SJCRH30 (cell line): ENCODE data around the gene PTPN22. TPM values are rescaled to one million over a fixed set of nuclear protein-coding genes. Genes with fewer than 3 reads are reported as not detected.
A peak's percentile ranks its signal among the peaks of the same experiment; 100 is the strongest.

Source experiments
- DNase-seq, 2 experiments: peaks; one replicate each; pipeline ENCODE4 v3.0.0-alpha.2; 2015 to 2020
- H3K27ac ChIP-seq: fragments of 250-450 bp; sonication (Bioruptor Pico); 2 replicates; pipeline ENCODE4 v1.5.1; 2020; ENCODE audit warnings: mild to moderate bottlenecking, moderate library complexity
- H3K27me3 ChIP-seq: fragments of 250-450 bp; sonication (Bioruptor Pico); 2 replicates; pipeline ENCODE4 v1.5.1; 2020; ENCODE audit warnings: mild to moderate bottlenecking, moderate library complexity
- H3K36me3 ChIP-seq: fragments of 250-450 bp; sonication (Bioruptor Pico); 2 replicates; pipeline ENCODE4 v1.5.1; 2020; ENCODE audit warnings: mild to moderate bottlenecking, moderate library complexity
- H3K4me1 ChIP-seq: fragments of 250-450 bp; sonication (Bioruptor Pico); 2 replicates; pipeline ENCODE4 v1.5.1; 2020; ENCODE audit warnings: mild to moderate bottlenecking, moderate library complexity
- H3K4me3 ChIP-seq: fragments of 250-450 bp; sonication (Bioruptor Pico); 2 replicates; pipeline ENCODE4 v1.5.1; 2020; ENCODE audit warnings: mild to moderate bottlenecking, moderate library complexity
- H3K9me3 ChIP-seq: fragments of 250-450 bp; sonication (Bioruptor Pico); replicated peaks from 2 replicates; pipeline ENCODE4 v1.5.1; 2020; ENCODE audit warnings: mild to moderate bottlenecking, moderate library complexity
- total RNA-seq: library from RNA; depleted of rRNA; stranded (reverse); fragments of >200 nt; shearing (Covaris generic); gene quantifications from 2 replicates; pipeline ENCODE4 v1.2.3, GENCODE V29; 2014; rRNA removed

The PTPN22 gene
- total RNA-seq, 1 experiment from 2014 or later = 2.0 TPM

DNA sequence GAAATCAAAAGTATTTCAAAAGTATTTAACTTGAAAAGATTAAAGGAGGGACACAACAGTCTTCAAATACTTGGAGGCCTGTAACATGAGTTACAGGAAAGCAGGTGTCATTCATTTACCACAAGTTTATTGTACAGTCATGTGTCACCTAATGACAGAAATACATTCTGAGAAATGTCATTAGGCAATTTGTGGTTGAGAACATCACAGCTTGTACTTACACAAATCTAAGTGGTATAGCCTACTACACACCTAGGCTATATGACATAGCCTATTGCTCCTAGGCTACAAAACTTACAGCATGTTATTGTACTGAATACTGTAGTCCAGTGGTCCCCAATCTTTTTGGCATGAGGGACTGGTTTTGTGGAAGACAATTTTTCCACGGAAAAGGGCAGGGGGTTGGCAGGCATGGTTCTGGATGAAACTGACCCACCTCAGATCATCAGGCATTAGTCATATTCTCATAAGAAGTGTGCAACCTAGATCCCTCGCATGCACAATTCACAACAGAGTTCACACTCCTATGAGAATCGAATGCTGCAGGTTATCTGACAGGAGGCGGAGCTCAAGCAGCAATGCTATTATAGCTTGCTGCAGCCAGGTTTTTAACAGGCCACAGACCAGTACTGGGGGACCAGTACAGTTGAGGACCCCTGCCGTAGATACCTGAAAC, 87.3 kb downstream of the PTPN22 start:
- DNase-seq = no peak
- H3K36me3 ChIP-seq = no peaks in the 10 kb centered on the region
- peaks cover 15% of the 10 kb centered on the region for H3K4me1 ChIP-seq
- H3K27ac ChIP-seq = no peak overlapping the region
- no peak overlapping the region for H3K4me3 ChIP-seq
- H3K27me3 ChIP-seq = no peaks in the 10 kb centered on the region
- H3K9me3 ChIP-seq = 0 out of 2 replicates have a peak, but pooled peaks cover 2% of the 10 kb centered on the region

DNA sequence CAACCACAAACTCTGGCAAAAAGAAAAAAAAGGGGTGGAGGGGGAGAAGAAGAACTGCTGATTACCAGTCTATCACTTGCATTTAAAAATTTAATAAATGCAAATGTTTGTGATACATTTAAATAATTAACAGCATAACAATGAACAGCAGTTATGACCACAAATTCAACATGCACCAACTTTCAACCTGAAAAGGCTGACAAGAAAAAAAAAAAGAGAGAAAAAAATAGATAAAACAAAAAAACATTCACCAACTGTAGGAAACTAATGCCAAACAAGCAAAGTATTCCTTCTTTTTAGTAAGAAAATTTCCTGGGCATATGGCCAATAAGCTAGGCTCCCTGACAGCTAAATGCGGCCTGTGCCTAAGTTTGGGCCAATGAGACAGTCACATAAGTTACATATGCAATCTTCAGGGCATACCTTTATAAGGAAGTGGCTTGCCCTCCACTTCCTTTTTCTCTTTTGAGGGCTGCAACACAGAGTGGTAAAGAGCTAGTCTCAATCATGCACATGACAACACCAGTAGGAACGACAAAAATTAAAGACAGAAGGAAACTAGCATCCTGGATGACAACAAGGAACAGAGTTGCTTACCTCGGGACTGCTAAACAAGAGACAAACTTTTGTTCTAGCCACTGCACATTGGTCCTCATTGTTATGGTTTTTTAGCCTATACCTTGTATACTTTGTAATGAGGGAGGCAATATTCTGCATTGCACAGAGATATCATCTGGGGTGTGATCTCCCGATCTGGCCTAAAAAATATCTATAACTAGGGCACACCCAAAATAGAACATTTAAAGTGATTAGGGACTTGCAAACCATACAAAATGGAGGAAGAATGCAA, 88.0 kb downstream of the PTPN22 start:
- no peak overlapping the region for H3K4me3 ChIP-seq
- no peak overlapping the region for H3K27ac ChIP-seq
- DNase-seq = no peak

DNA sequence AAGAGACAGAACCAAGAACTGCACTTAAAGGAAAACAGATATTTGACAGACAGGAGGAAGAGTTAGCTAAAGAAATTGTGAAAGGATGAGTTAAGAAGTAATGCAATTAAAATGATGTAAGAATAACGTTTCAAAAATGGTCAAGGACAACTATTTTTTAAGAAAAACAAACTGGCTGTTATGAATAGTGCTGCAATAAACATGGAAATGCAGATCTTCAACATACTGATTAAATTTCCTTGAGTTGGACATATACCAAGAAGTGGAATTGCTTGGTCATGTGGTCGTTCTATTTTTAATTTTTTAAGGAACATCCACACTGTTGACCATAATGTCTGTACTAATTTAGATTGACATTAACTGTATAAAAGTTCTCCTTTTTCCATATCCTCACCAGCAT, 89.1 kb downstream of the PTPN22 start:
- no peaks in the 10 kb centered on the region for H3K27me3 ChIP-seq
- no peaks in the 10 kb centered on the region; the same call in 1 of the 2 replicates for H3K36me3 ChIP-seq
- no peaks in the 10 kb centered on the region for H3K9me3 ChIP-seq
- no peak overlapping the region for H3K4me3 ChIP-seq
- peaks cover 15% of the 10 kb centered on the region for H3K4me1 ChIP-seq
- H3K27ac ChIP-seq = no peak overlapping the region
- DNase-seq = no peak

More for the DNA sequence above, 88.0 kb downstream of the PTPN22 start:
- Histone ChIP-seq H3K36me3 (no peaks in the 10 kb centered on the region), H3K4me1 (peaks cover 15% of the 10 kb centered on the region), H3K9me3 (0 out of 2 replicates have a peak, but pooled peaks cover 2% of the 10 kb centered on the region), H3K27me3 (no peaks in the 10 kb centered on the region)

DNA sequence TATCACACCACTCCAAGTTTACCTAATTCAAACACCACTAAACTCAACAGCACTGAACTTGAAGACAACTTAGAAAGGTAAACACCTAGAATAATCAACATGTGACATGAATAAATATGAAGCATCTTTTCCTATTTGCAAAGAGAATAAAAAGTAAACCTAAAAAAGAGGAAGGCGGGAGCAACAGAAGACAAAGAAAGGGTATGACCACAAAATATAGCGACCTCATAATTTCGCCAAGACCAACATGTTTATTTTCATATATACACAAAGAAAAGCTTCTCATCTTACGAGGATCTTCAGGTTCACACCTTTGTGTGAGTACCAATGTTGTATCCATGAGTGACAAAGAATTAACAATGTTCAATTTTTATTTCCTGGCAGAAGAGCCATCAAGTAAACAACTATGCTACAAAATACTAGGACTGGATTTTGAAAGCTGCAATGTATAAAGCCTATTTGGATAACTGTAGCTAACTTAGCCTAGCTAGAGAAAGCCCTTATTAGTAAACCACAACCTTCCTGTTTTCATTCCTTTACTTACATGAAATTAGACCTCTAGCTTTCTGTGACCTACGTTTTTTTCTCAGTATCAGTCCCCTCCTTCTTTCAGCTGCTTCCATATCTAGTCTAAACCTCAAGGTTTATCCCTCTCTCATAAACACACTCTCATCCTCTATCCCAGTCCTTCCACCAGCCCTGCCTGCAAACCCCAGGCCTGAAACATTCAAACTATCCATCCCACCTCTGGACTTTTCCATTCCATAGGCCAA, 91.0 kb downstream of the PTPN22 start:
- Histone ChIP-seq H3K4me1 (peaks cover 15% of the 10 kb centered on the region), H3K36me3 (peaks cover 8% of the 10 kb centered on the region; the same call in 1 of the 2 replicates), H3K27me3 (no peaks in the 10 kb centered on the region), H3K27ac (no peak overlapping the region), H3K9me3 (no peaks in the 10 kb centered on the region), H3K4me3 (no peak overlapping the region)
- DNase-seq = peak in 1 of 2 experiments; percentile 50

DNA sequence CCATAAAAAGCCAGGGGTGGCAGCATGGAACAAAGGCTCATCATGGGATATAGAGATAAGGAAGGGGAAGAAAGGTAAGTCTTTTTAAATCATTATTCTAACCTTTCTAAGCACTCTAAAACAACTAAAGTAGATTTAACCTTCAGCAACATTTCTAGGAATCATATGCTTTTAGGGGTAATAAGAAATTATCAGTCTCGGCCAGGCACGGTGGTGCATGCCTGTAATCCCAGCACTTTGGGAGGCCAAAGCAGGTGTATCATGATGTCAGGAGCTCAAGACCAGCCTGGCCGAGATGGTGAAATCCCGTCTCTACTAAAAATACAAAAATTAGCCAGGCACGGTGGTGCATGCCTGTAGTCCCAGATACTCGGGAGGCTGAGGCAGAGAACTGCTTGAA, 92.0 kb downstream of the PTPN22 start:
- H3K36me3 ChIP-seq = peaks cover 8% of the 10 kb centered on the region; the same call in 1 of the 2 replicates

DNA sequence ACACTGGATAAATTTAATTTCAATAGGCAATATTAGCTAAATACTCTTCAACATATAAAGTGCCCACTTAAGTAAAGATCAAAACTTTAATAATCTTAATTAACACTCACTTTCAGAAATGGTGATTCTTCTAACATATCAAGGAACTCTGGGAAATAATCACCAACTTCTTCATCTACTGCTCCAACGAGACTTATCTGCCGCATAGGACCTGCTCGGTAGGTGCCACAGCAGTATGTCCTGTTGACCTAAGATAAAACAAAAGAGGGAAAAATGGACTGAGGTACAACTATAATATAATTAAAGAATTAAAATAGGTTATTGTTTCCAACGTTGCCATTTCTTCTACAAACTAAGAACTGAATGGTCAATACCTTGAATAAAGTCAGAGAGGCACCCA, 94.0 kb downstream of the PTPN22 start:
- H3K4me1 ChIP-seq = peaks cover 11% of the 10 kb centered on the region
- DNase-seq = no peak
- H3K27ac ChIP-seq = no peak overlapping the region
- no peaks in the 10 kb centered on the region for H3K9me3 ChIP-seq
- peaks cover 8% of the 10 kb centered on the region; the same call in 1 of the 2 replicates for H3K36me3 ChIP-seq
- H3K4me3 ChIP-seq = no peak overlapping the region
- no peaks in the 10 kb centered on the region for H3K27me3 ChIP-seq

More for the DNA sequence above, 92.0 kb downstream of the PTPN22 start:
- Histone ChIP-seq H3K4me3 (no peak overlapping the region), H3K27me3 (no peaks in the 10 kb centered on the region), H3K27ac (no peak overlapping the region), H3K9me3 (no peaks in the 10 kb centered on the region), H3K4me1 (peaks cover 15% of the 10 kb centered on the region)
- DNase-seq = no peak

DNA sequence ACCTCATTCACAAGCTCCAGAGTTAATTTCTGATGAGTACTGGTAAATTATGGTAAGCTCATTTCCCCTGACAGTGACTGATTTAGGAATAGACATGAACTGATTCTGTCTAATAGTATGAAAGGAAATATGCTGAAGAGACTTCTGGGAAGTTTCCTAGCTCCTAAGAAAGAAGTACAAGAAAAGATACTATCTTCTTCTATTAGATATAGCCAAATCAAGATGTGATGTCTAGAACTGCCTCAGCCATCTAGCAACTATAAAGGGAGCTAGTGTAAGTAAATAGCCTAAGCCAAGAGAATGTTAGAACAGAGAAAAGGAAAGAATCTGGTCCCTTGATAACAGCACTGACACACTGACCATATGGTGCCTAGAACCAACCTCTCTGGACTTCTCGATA, 101.5 kb downstream of the PTPN22 start:
- no peak overlapping the region for H3K27ac ChIP-seq
- no peak for DNase-seq
- H3K36me3 ChIP-seq = peaks cover 10% of the 10 kb centered on the region
- H3K4me1 ChIP-seq = no peaks in the 10 kb centered on the region
- H3K27me3 ChIP-seq = no peaks in the 10 kb centered on the region
- H3K9me3 ChIP-seq = no peaks in the 10 kb centered on the region
- H3K4me3 ChIP-seq = no peak overlapping the region

DNA sequence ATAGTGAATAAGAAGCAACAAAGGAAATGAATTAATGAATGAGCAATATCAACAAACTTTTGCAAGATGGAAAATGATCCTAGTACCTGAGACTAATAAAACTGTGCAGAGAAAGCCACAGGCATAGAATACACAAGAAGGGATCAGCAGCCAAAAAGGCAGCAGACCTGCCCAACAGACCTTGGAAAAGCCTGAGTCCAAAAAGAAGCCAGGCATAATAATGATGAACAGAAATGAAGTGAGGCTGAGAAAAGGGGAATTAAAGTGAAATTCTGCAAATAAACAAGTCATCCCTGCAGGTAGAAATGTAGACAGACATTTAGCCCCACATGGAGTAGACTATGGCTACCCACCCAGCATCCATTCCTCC, 101.9 kb downstream of the PTPN22 start:
- no peak for DNase-seq
- no peak overlapping the region for H3K27ac ChIP-seq
- no peaks in the 10 kb centered on the region for H3K27me3 ChIP-seq
- H3K9me3 ChIP-seq = no peaks in the 10 kb centered on the region
- H3K36me3 ChIP-seq = peaks cover 14% of the 10 kb centered on the region
- H3K4me3 ChIP-seq = no peak overlapping the region
- H3K4me1 ChIP-seq = no peaks in the 10 kb centered on the region

DNA sequence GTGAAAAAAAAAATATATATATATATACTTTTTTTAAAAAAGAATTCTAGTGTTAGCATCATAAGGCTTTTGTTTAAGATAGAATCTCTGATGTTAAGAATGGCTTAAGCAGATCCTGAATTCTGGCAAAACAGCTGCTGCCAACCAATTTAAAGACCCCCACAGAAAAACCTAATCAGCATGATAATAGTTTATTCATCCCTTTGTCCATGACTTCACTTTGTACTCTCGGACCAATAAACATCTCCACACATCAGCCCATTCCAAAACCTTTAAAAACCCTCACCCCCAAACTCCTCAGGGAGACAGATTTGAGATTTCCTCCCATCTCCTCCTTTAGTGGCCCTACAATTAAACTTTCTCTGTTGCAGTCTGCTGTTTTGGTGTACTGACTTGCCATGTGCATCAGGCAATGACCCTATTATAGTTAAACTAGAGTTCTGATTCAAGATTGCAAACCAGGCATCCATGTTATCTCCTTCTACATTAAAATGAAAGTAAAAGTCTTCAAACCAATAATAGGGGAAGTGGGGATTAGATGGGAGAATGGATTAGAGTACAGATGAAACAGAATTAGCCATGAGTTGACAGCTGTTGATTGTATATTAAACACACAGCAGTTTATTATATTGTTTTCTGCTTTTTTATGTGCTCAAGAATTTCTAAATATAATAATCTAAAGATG, 102.5 kb downstream of the PTPN22 start:
- DNase-seq = no peak
- no peak overlapping the region for H3K27ac ChIP-seq
- no peaks in the 10 kb centered on the region for H3K4me1 ChIP-seq
- peaks cover 14% of the 10 kb centered on the region for H3K36me3 ChIP-seq
- H3K9me3 ChIP-seq = no peaks in the 10 kb centered on the region
- H3K27me3 ChIP-seq = no peaks in the 10 kb centered on the region
- H3K4me3 ChIP-seq = no peak overlapping the region

DNA sequence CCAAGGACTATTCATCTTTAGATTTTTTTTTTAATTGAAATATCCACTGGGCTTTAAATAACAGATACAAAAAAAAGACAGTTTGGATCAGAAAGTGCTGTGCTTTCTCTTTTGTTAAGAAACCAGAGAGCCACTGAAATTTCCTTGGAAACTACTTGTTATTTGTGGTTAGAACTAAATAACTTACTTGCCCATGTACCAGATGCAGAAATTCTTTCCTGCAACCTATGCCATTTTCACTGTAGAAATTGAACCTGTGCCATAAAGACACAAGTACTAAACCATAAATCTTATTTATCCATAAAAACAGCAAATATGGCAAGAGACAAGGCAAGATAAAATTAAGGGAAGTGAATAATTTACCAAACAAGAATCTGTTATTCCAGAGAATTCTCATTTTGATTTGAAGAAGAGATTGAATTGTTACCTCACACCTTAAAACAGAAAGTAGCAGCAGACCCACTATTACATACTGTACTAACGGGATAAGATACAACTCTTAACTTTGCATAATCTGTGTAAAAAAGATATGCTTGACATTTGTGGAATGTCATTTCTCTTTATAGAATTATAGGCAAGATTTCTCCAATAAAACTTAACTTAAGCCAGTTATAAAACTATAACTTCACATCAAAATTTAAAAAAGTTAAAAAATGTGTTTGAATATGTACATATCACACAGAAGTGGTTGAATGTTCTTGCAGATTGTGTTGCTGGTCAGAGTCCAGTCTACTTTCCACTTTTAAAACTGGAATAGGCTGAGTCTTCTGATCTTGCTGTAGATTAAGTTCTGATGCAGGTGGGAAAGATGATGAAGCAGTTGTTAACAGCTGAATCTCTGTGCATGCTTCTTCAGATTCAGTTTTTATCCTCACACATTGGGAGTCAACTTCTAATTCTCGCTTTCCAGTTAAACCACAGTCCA, 105.9 kb downstream of the PTPN22 start:
- Histone ChIP-seq H3K4me1 (no peaks in the 10 kb centered on the region), H3K36me3 (peaks cover 17% of the 10 kb centered on the region), H3K9me3 (no peaks in the 10 kb centered on the region), H3K27ac (no peak overlapping the region), H3K4me3 (no peak overlapping the region), H3K27me3 (no peaks in the 10 kb centered on the region)
- DNase-seq = no peak

Other genes starting within 250 kb of the PTPN22 start
- gene PHTF1, start 112.2 kb downstream of the PTPN22 start, total RNA-seq = 35.7 and 38.0 TPM in 2 replicates
- 16.6 and 18.5 TPM in 2 replicates for gene RSBN1, start 59.2 kb downstream of the PTPN22 start, total RNA-seq
- gene BCL2L15, start 15.9 kb upstream of the PTPN22 start, total RNA-seq = 0.18 and 1.2 TPM in 2 replicates
- 11.7 and 14.3 TPM in 2 replicates for gene AP4B1, start 33.1 kb upstream of the PTPN22 start, total RNA-seq
- gene DCLRE1B, start 33.6 kb upstream of the PTPN22 start, total RNA-seq = 23.7 and 25.3 TPM in 2 replicates
- gene HIPK1, start 57.6 kb upstream of the PTPN22 start, total RNA-seq = 55.6 and 56.3 TPM in 2 replicates
- gene OLFML3, start 107.8 kb upstream of the PTPN22 start, total RNA-seq = 96.5 and 104 TPM in 2 replicates